GM12872 (cell line): ENCODE measurements around the gene DAAM2.

Experiments used
- CTCF ChIP-seq: IDR thresholded peaks from 3 replicates; pipeline ENCODE4 v1.5.1; 2011; ENCODE audit warnings: low read depth, mild to moderate bottlenecking, low read length, moderate library complexity; ENCODE audit not compliant: insufficient read depth

The DAAM2 gene

GRCh38 chr6:39849764-39850163 is 57.6 kb downstream of the DAAM2 start:
- no peak for TF ChIP-seq CTCF

- no peak for TF ChIP-seq CTCF
Observed at GRCh38 chr6:39850736-39851297, 58.6 kb downstream of the DAAM2 start.

- TF ChIP-seq CTCF = no peak
Observed at GRCh38 chr6:39851331-39851730, 59.2 kb downstream of the DAAM2 start.

- TF ChIP-seq CTCF = no peak
Observed at GRCh38 chr6:39852324-39852723, 60.1 kb downstream of the DAAM2 start.

- no peak for TF ChIP-seq CTCF
Observed at GRCh38 chr6:39853604-39854003, 61.4 kb downstream of the DAAM2 start.

GRCh38 chr6:39855356-39855995 is 63.3 kb downstream of the DAAM2 start:
- TF ChIP-seq CTCF = no peak

- no peak for TF ChIP-seq CTCF
Observed at GRCh38 chr6:39859025-39859424, 66.8 kb downstream of the DAAM2 start.
